SU-DHL-6 (cell line): ENCODE data around the gene KCNK3.

Experiments
- H2AFZ ChIP-seq: fragments of 200-600 bp; sonication (generic); 2 replicates; pipeline ENCODE4 v1.6.1; 2014; ENCODE audit warnings: low read depth, mild to moderate bottlenecking, moderate library complexity, mixed read lengths, antibody characterized with exemption, low read length; ENCODE audit not compliant: severe bottlenecking
- H3F3A ChIP-seq: fragments of 200-600 bp; shearing (Covaris generic); 2 replicates; pipeline ENCODE4 v1.6.0; 2016; ENCODE audit warnings: antibody characterized with exemption, mild to moderate bottlenecking; ENCODE audit not compliant: insufficient read depth
- H3K27ac ChIP-seq: fragments of 200-600 bp; sonication (generic); 2 replicates; pipeline ENCODE4 v1.5.1; 2016; ENCODE audit warnings: low read depth, mild to moderate bottlenecking, low read length, moderate library complexity, mixed read lengths
- H3K27me3 ChIP-seq: fragments of 200-600 bp; sonication (generic), shearing (Covaris generic); 2 replicates; pipeline ENCODE4 v1.6.0; 2014; ENCODE audit warnings: mild to moderate bottlenecking, low read length
- H3K36me3 ChIP-seq: fragments of 200-600 bp; sonication (generic); 2 replicates; pipeline ENCODE4 v1.6.1; 2014; ENCODE audit warnings: mild to moderate bottlenecking, low read length, mixed read lengths
- H3K4me2 ChIP-seq: fragments of 300-600, 200-600 bp; shearing (Covaris generic), sonication (generic); 2 replicates; pipeline ENCODE4 v1.6.0; 2014; ENCODE audit warnings: low read length, low read depth, mild to moderate bottlenecking; ENCODE audit not compliant: poor library complexity, severe bottlenecking
- H3K4me3 ChIP-seq: fragments of 200-600 bp; sonication (generic); 2 replicates; pipeline ENCODE4 v1.5.1; 2014; ENCODE audit warnings: antibody characterized with exemption, low read length, mild to moderate bottlenecking, mixed read lengths; ENCODE audit not compliant: insufficient read depth, poor library complexity, severe bottlenecking
- H3K79me2 ChIP-seq: fragments of 200-600 bp; sonication (generic); 2 replicates; pipeline ENCODE4 v1.6.1; 2014; ENCODE audit warnings: mild to moderate bottlenecking, low read length, moderate library complexity; ENCODE audit not compliant: insufficient read depth
- H3K9ac ChIP-seq: fragments of 200-600 bp; sonication (generic); 2 replicates; pipeline ENCODE4 v1.7.0; 2014; ENCODE audit warnings: mild to moderate bottlenecking, low read length
- H3K9me2 ChIP-seq: fragments of 200-600 bp; sonication (generic); replicated peaks from 2 replicates; pipeline ENCODE4 v1.6.1; 2014; ENCODE audit warnings: low read length; ENCODE audit not compliant: insufficient read depth
- H3K9me3 ChIP-seq: fragments of 200-600 bp; sonication (generic); 2 replicates; pipeline ENCODE4 v1.6.1; 2014; ENCODE audit warnings: low read length, mixed read lengths; ENCODE audit not compliant: insufficient read depth
- H4K20me1 ChIP-seq: fragments of 200-600 bp; sonication (generic); 2 replicates; pipeline ENCODE4 v1.6.1; 2014; ENCODE audit warnings: low read depth, mild to moderate bottlenecking, antibody characterized with exemption, low read length, moderate library complexity, mixed read lengths
- CTCF ChIP-seq: fragments of 200-600 bp; sonication (generic); IDR thresholded peaks from one replicate; pipeline ENCODE4 v1.5.1; 2017; ENCODE audit warnings: antibody characterized with exemption, mild to moderate bottlenecking, low read length, moderate library complexity; ENCODE audit not compliant: insufficient read depth, poor library complexity, severe bottlenecking
- EZH2phosphoT487 ChIP-seq: fragments of 200-600 bp; sonication (generic), shearing (Covaris generic); conservative IDR thresholded peaks from 2 replicates; pipeline ENCODE4 v1.6.1; 2018; ENCODE audit warnings: mild to moderate bottlenecking, antibody characterized with exemption, low read length, moderate library complexity, mixed read lengths

Gene KCNK3

GRCh38 chr2:26692897-26693849, 651 bp downstream of the KCNK3 start:
- Histone ChIP-seq H3F3A (no peaks in the 10 kb centered on the region), H3K9ac (no peak overlapping the region), H3K36me3 (no peaks in the 10 kb centered on the region), H3K9me3 (no peaks in the 10 kb centered on the region), H3K9me2 (no peaks in the 10 kb centered on the region), H3K27ac (no peak overlapping the region), H3K4me3 (no peak overlapping the region), H3K79me2 (no peaks in the 10 kb centered on the region), H3K4me2 (no peak overlapping the region), H2AFZ (no peak overlapping the region), H4K20me1 (no peaks in the 10 kb centered on the region), H3K27me3 (no peaks in the 10 kb centered on the region)
- no peak for TF ChIP-seq EZH2phosphoT487

DNA sequence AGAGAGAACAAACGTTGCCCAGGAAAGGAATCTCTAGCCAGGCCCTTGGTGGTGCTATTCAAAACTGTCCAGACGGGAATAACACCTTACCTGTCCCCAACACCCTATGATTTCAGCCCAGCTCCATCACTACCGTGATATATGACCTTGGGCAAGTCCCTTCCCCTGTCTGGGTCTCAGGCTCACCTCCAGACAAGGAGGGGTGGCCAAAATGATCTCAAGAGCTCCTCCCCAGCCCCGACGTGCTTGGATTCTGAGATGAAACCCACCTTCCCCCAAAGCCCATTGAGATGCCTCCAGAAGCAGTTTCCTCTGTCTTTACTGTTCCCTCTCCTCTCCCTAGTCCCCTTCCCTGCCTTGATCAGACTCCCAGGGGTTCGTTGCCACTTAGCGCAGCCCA, 1.5 kb downstream of the KCNK3 start:
- Histone ChIP-seq H2AFZ (no peak overlapping the region), H3K4me3 (no peak overlapping the region), H3F3A (no peaks in the 10 kb centered on the region), H3K9me3 (no peaks in the 10 kb centered on the region), H3K79me2 (no peaks in the 10 kb centered on the region), H3K27ac (no peak overlapping the region), H4K20me1 (no peaks in the 10 kb centered on the region), H3K9me2 (no peaks in the 10 kb centered on the region), H3K27me3 (no peaks in the 10 kb centered on the region), H3K36me3 (no peaks in the 10 kb centered on the region), H3K9ac (no peak overlapping the region), H3K4me2 (no peak overlapping the region)
- TF ChIP-seq CTCF = no peak
- TF ChIP-seq EZH2phosphoT487 = no peak

DNA sequence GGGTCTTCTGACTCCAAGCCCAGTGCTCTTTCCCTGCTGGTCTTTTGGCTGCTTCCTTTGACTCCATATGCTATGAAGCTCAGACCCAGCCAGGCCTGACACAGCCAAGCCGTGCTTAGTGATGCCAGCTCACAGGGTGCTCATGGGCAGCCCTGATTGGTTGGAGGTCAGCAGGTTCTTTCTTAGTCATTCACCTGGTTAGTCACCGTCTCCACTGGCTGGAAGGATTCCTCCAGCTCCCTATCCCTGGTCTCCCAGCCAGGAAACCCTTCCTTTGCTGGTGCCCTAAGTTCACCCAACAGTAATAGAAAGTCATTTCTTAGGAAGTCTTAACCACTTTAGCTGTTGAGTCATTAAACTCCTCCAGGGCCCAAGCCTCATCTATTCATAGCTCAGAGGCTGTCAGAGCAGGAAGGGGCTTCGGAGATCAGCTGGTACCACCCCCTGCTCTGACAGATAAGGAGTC, 3.9 kb downstream of the KCNK3 start:
- H3K9me3 ChIP-seq = no peaks in the 10 kb centered on the region
- no peak overlapping the region for H3K4me3 ChIP-seq
- H4K20me1 ChIP-seq = no peaks in the 10 kb centered on the region
- no peaks in the 10 kb centered on the region for H3K79me2 ChIP-seq
- H3K36me3 ChIP-seq = no peaks in the 10 kb centered on the region
- H3K27me3 ChIP-seq = no peaks in the 10 kb centered on the region
- no peaks in the 10 kb centered on the region for H3K9me2 ChIP-seq
- no peak overlapping the region for H3K27ac ChIP-seq
- no peaks in the 10 kb centered on the region for H3F3A ChIP-seq
- TF ChIP-seq CTCF (no peak), EZH2phosphoT487 (no peak)
- H3K4me2 ChIP-seq = no peak overlapping the region
- H2AFZ ChIP-seq = no peak overlapping the region
- H3K9ac ChIP-seq = no peak overlapping the region

DNA sequence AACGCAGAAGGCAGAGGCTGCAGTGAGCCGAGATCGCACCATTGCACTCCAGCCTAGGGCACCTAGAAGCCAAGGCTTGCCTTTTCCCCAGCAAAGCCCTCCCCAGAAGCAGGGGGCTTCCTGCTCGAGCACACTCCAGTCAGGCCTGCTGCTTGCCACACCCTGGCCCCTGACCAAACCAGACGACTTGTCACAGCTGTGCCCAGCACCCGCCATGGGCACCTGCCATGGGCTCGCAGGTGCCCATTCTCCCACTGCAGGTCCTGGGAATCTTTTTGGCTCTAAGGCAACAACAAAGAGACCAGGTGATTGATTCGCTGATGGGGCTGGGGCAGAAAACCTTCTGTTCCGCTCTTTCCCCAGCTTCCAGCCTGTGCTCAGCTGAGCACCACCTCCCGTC, 4.9 kb downstream of the KCNK3 start:
- H3K4me2 ChIP-seq = no peak overlapping the region
- TF ChIP-seq EZH2phosphoT487 (no peak), CTCF (no peak)
- H3K9me2 ChIP-seq = no peaks in the 10 kb centered on the region

More for the DNA sequence above, 4.9 kb downstream of the KCNK3 start:
- H3K79me2 ChIP-seq = no peaks in the 10 kb centered on the region
- H3K9ac ChIP-seq = no peak overlapping the region
- H2AFZ ChIP-seq = no peak overlapping the region
- no peaks in the 10 kb centered on the region for H3K36me3 ChIP-seq
- no peak overlapping the region for H3K4me3 ChIP-seq
- no peaks in the 10 kb centered on the region for H3K27me3 ChIP-seq
- H3K27ac ChIP-seq = no peak overlapping the region
- no peaks in the 10 kb centered on the region for H3K9me3 ChIP-seq
- no peaks in the 10 kb centered on the region for H4K20me1 ChIP-seq
- H3F3A ChIP-seq = no peaks in the 10 kb centered on the region
